Neural crest cell (in vitro differentiated cells): ENCODE results near the gene PICK1. TPM values are rescaled to one million over a fixed set of nuclear protein-coding genes. Genes with fewer than 3 reads are reported as not detected.

Experiments used
- DNase-seq: peaks from one replicate; pipeline ENCODE4 v3.0.0; 2021; ENCODE audit warnings: low read depth, mixed read lengths, low spot score
- H3K27ac Mint-ChIP-seq: one replicate; pipeline ENCODE4 v1.8.0; 2021; ENCODE audit warnings: mild to moderate bottlenecking, mixed read lengths; ENCODE audit not compliant: unreplicated experiment
- H3K27me3 Mint-ChIP-seq: 2 replicates; pipeline ENCODE4 v1.8.0; 2021; ENCODE audit warnings: low read depth, mild to moderate bottlenecking, mixed read lengths
- H3K36me3 Mint-ChIP-seq: 2 replicates; pipeline ENCODE4 v1.8.0; 2021; ENCODE audit warnings: low read depth, mild to moderate bottlenecking, mixed read lengths
- H3K4me1 Mint-ChIP-seq: 2 replicates; pipeline ENCODE4 v1.8.0; 2021; ENCODE audit warnings: mixed read lengths
- H3K4me3 Mint-ChIP-seq: one replicate; pipeline ENCODE4 v1.8.0; 2021; ENCODE audit warnings: mild to moderate bottlenecking, mixed read lengths
- H3K9me3 Mint-ChIP-seq: 2 replicates; pipeline ENCODE4 v1.8.0; 2021; ENCODE audit warnings: mixed read lengths
- total RNA-seq: library from RNA; stranded (reverse); gene quantifications from 2 replicates; pipeline ENCODE4 v1.2.1, GENCODE V29; 2021
- TF ChIP-seq, protein P1 (sequence below): fragments of 200-600 bp; sonication (generic); conservative IDR thresholded peaks from 2 replicates; pipeline ENCODE4 v1.5.0; 2021; ENCODE audit warnings: antibody characterized with exemption, mild to moderate bottlenecking

The PICK1 gene
- total RNA-seq, 1 donor from 2014 or later, result 24.0 TPM

DNA sequence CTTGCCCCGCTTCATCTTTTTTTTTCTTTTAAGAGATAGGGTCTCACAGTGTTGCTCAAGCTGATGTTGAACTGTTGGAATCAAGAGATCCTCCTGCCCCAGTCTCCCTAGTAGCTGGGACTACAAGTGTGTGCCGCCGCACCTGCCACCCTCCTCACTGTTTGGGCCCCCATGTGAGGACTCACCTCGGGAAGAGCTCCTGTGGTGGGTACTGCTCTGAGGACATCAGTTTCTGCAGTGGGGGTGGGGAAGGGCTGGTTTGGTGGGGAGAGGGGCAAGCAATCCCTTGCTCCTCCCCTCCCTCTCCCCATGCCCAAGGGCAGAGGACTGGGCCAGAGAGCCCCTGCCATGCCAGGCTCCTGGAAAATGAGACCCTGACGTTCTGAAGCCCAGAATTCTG, 28.3 kb downstream of the PICK1 start:
- no peak for DNase-seq
- no peaks in the 10 kb centered on the region for H3K9me3 Mint-ChIP-seq
- TF ChIP-seq, protein P1, sequence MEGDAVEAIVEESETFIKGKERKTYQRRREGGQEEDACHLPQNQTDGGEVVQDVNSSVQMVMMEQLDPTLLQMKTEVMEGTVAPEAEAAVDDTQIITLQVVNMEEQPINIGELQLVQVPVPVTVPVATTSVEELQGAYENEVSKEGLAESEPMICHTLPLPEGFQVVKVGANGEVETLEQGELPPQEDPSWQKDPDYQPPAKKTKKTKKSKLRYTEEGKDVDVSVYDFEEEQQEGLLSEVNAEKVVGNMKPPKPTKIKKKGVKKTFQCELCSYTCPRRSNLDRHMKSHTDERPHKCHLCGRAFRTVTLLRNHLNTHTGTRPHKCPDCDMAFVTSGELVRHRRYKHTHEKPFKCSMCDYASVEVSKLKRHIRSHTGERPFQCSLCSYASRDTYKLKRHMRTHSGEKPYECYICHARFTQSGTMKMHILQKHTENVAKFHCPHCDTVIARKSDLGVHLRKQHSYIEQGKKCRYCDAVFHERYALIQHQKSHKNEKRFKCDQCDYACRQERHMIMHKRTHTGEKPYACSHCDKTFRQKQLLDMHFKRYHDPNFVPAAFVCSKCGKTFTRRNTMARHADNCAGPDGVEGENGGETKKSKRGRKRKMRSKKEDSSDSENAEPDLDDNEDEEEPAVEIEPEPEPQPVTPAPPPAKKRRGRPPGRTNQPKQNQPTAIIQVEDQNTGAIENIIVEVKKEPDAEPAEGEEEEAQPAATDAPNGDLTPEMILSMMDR, result no peak
- peaks cover 4% of the 10 kb centered on the region for H3K27me3 Mint-ChIP-seq
- no peak overlapping the region for H3K4me3 Mint-ChIP-seq
- no peak overlapping the region for H3K27ac Mint-ChIP-seq
- peaks cover 22% of the 10 kb centered on the region for H3K4me1 Mint-ChIP-seq
- H3K36me3 Mint-ChIP-seq, result no peaks in the 10 kb centered on the region

DNA sequence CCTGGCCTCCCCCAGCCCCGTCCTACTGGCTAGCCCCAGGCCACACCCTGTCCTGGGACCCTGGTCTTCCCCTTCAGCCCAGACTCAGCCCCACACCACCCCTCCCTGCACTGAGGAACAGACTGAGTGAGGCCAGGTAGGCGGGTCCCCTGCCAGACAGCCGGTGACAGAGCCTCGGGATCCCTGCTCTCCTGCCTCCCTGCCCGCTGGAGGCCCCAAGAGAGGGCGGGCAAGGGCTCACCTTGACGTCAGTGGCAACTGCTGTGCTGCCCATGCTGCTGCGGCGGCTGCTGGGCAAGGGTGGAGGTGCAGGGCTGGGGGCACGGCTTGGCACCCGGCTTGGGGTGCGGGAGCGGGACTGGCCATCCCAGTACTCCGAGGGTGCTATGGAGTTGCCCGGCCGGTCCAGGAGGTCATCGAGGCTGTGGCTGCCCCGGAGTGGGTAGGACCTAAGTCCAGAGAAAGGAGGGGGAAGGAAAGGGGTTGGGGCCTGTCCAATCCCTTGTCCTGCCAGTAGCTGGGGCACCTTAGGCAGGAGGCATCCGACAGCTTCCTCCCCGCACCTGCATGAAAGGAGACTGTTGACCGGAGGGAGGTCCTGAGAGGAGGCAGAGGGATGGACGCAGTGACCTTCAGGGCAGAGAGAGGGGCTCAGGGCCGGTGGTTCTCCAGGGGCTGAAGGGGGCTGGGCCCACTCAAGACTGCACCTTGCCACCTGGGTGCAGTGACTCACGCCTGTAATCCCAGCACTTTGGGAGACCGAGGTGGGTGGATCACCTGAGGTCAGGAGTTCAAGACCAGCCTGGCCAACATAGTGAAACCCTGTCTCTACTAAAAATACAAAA, 29.0 kb downstream of the PICK1 start:
- H3K27ac Mint-ChIP-seq, result no peak overlapping the region
- TF ChIP-seq, protein P1, result no peak
- H3K27me3 Mint-ChIP-seq, result peaks cover 4% of the 10 kb centered on the region
- no peaks in the 10 kb centered on the region for H3K36me3 Mint-ChIP-seq
- peaks cover 24% of the 10 kb centered on the region for H3K4me1 Mint-ChIP-seq
- H3K4me3 Mint-ChIP-seq, result no peak overlapping the region
- no peak for DNase-seq
- no peaks in the 10 kb centered on the region for H3K9me3 Mint-ChIP-seq

DNA sequence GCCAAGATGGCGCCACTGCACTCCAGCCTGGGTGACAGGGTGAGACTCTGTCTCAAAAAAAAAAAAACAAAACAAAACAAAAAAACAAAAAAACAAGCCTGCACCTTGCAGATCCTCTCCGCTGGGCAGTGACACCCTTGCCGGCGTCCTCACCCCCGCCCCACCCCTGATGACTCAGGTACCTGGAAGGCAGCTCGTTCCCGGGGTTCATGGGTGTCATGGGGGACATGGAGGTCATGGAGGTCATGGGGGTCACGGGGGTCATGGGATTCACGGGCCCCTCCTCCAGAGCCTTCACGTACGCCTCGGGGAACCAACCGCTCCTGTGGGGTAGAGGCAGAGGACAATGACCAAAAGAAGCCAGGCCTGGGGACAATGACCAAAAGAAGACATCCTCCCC, 29.7 kb downstream of the PICK1 start:
- peaks cover 4% of the 10 kb centered on the region for H3K27me3 Mint-ChIP-seq
- no peak overlapping the region for H3K4me3 Mint-ChIP-seq

DNA sequence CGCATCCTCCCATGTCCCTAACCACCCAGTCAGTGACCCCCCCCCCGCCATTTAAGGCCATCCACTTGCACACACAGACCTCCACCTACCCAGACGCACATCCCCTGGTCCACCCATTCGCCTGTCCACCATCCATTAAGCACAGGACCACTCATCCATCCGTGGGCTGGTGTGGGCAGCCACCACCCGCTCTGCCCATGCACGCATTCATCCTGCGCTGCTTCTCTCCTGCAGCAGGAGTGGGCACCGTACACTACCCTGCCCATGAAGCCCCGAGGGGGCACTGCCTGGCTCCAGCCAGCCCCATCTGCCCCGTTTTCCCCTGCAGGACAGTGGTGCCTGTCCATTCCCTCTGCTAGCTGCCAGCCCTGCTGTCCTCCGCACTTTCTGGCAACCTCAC, 30.7 kb downstream of the PICK1 start:
- Mint-ChIP-seq H3K36me3 (no peaks in the 10 kb centered on the region), H3K4me1 (peaks cover 24% of the 10 kb centered on the region), H3K9me3 (no peaks in the 10 kb centered on the region), H3K4me3 (no peak overlapping the region), H3K27me3 (peaks cover 4% of the 10 kb centered on the region), H3K27ac (no peak overlapping the region)
- TF ChIP-seq, protein P1, result no peak
- no peak for DNase-seq

More for the DNA sequence above, 29.7 kb downstream of the PICK1 start:
- TF ChIP-seq, protein P1, result no peak
- Mint-ChIP-seq H3K9me3 (no peaks in the 10 kb centered on the region), H3K4me1 (peaks cover 24% of the 10 kb centered on the region), H3K27ac (no peak overlapping the region), H3K36me3 (no peaks in the 10 kb centered on the region)
- DNase-seq, result no peak

DNA sequence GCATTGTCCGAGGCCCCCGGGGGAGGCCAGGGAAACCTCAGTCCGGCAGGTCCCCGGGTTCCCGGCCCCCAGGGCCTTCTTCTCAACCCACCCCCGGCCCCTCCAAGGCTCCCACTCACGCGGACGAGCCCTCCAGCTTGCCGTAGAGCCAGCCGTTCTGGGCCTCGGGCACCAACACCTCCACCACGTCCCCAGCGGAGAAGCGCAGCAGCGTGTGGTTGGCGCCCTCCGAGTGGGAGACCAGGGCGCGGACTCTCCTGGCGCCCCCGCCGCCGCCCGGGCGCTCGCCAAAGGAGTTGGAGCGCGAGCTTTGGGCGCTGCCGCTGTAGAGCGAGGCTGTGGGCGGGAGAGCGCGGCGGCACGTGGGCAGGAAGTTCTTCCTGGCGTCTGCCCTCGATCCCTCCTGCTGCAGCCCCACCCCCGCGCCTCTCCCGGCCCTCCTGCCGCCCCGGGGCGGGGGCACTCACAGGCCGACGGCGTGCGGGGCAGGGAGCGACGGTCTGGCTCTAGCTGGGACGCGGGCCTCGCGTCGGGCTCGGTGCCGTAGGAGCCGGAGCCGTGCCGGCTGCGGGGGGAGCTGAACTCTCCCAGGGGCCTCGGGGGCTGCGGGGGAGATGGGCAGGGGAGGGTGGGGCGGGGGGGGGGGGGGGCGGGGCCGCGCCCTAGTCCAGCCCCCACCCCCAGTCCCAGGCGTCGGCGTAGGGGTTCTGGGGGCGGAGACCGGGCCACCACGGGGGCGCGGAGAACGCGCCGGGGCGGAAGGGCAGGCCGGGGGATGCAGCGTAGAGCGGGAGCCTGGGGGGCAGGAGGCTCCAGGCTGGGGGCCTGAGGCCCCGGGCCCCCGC, 31.6 kb downstream of the PICK1 start:
- H3K27ac Mint-ChIP-seq, result no peak overlapping the region
- no peaks in the 10 kb centered on the region for H3K9me3 Mint-ChIP-seq
- H3K4me3 Mint-ChIP-seq, result no peak overlapping the region
- peaks cover 18% of the 10 kb centered on the region for H3K4me1 Mint-ChIP-seq
- H3K36me3 Mint-ChIP-seq, result no peaks in the 10 kb centered on the region
- TF ChIP-seq, protein P1, result no peak
- DNase-seq, result no peak
- no peaks in the 10 kb centered on the region for H3K27me3 Mint-ChIP-seq
